Liver (tissue), 9 donors: ENCODE measurements around the gene STAP2. TPM values are rescaled to one million over a fixed set of nuclear protein-coding genes. Genes with fewer than 3 reads are reported as not detected.
"Not testable (repeated sequence)": the region's sequence is repeated elsewhere in the genome, so short reads cannot be mapped to it uniquely, and the experiment has no call there.

Experiments used
- DNase-seq: peaks from one replicate; pipeline ENCODE4 v3.0.0-alpha.2; 2017; ENCODE audit warnings: low spot score
- H3K27ac ChIP-seq, 2 donors: one replicate each; pipeline ENCODE4 v1.7.0; 2013; ENCODE audit warnings: inconsistent platforms in 2 of 2, low read length in 2 of 2, control low read depth in 1 of 2, low read depth in 1 of 2, mild to moderate bottlenecking in 1 of 2
- H3K27me3 ChIP-seq, 4 donors: one replicate each; pipeline versions ENCODE4 v1.6.1 to v1.7.0; 2013; ENCODE audit warnings: low read length in 3 of 4, inconsistent platforms in 1 of 4, mild to moderate bottlenecking in 1 of 4, moderate library complexity in 1 of 4; ENCODE audit not compliant: control insufficient read depth in 4 of 4, insufficient read depth in 4 of 4
- H3K36me3 ChIP-seq, 4 donors: one replicate each; pipeline versions ENCODE4 v1.6.1 to v1.7.0; 2013; ENCODE audit warnings: low read length in 3 of 4, mild to moderate bottlenecking in 3 of 4, low read depth in 1 of 4, moderate library complexity in 1 of 4; ENCODE audit not compliant: control insufficient read depth in 4 of 4, insufficient read depth in 3 of 4
- H3K4me1 ChIP-seq, 4 donors: one replicate each; pipeline versions ENCODE4 v1.6.1 to v1.7.0; 2013; ENCODE audit warnings: low read length in 3 of 4, mild to moderate bottlenecking in 3 of 4, moderate library complexity in 1 of 4; ENCODE audit not compliant: control insufficient read depth in 4 of 4, insufficient read depth in 4 of 4
- H3K4me3 ChIP-seq, 3 donors: one replicate each; pipeline versions ENCODE4 v1.6.1 to v1.7.0; 2013; ENCODE audit warnings: low read length in 3 of 3, control low read depth in 1 of 3, low read depth in 1 of 3, mild to moderate bottlenecking in 1 of 3
- H3K9ac ChIP-seq, 2 donors: one replicate each; pipeline ENCODE4 v1.7.0; 2013; ENCODE audit warnings: low read length in 2 of 2, mild to moderate bottlenecking in 2 of 2, moderate library complexity in 2 of 2, control low read depth in 1 of 2, low read depth in 1 of 2
- H3K9me3 ChIP-seq, 4 donors: one replicate each; pipeline versions ENCODE4 v1.6.1 to v1.7.0; 2013; ENCODE audit warnings: low read length in 3 of 4; ENCODE audit not compliant: control insufficient read depth in 4 of 4
- HNF4A ChIP-seq, 2 donors: conservative IDR thresholded peaks; 2 replicates each; pipeline ENCODE4 v1.6.1; 2016; ENCODE audit warnings: antibody characterized with exemption in 2 of 2, mild to moderate bottlenecking in 2 of 2
- HNF4G ChIP-seq: IDR thresholded peaks from 2 replicates; pipeline ENCODE4 v1.6.1; 2016; ENCODE audit warnings: antibody characterized with exemption
- RAD21 ChIP-seq, 2 donors: IDR thresholded peaks; 2 replicates each; pipeline ENCODE4 v1.6.1; 2016; ENCODE audit warnings: antibody characterized with exemption in 2 of 2, mild to moderate bottlenecking in 2 of 2
- RXRA ChIP-seq, 2 donors: IDR thresholded peaks; 2 replicates each; pipeline ENCODE4 v1.6.1; 2017 to 2018; ENCODE audit warnings: antibody characterized with exemption in 2 of 2, mild to moderate bottlenecking in 1 of 2
- WGBS: extraction: QIAGEN DNeasy Blood & Tissue Kit; methylation state at CpG from one replicate; pipeline ENCODE4 v1.1.7; 2013; 5-methylcytosine and 5-hydroxymethylcytosine counted together
- polyA plus RNA-seq, 2 donors: library from polyadenylated mRNA; stranded (reverse) in 1 of 2; unstranded in 1 of 2; fragments of 200-250 nt in 1 of 2; fragments of >200 nt in 1 of 2; fragmentation: Nextera tagmentation in 1 of 2; extraction: Ambion mirVana in 1 of 2; gene quantifications; one replicate each; pipeline versions ENCODE4 v1.2.1 to v1.2.3, GENCODE V29; 2013 to 2015
- total RNA-seq, 2 donors: library from RNA; depleted of rRNA; stranded (reverse); fragments of >200 nt; gene quantifications; one replicate each; pipeline ENCODE4 v1.2.3, GENCODE V29; 2014
- donor health status: healthy.
- donor health status: healthy.
- donor health status: healthy.
- donor health status: healthy.
- donor health status: healthy.

Gene STAP2
- total and polyA plus RNA-seq, 4 donors = 8.6 to 26.4 (median 24.0) TPM

- H3K36me3 ChIP-seq = no peaks in the 10 kb centered on the region
- no peak for TF ChIP-seq HNF4G
- H3K4me3 ChIP-seq = no peak overlapping the region
- no peaks in the 10 kb centered on the region for H3K27me3 ChIP-seq
- no peaks in the 10 kb centered on the region for H3K9me3 ChIP-seq
- H3K4me1 ChIP-seq = peaks cover 7 to 14% (median 9%) of the 10 kb centered on the region in 4 donors
- no peak overlapping the region for H3K27ac ChIP-seq
- 63% methylated on average over 16 of the region's 16 CpGs for WGBS
- H3K9ac ChIP-seq = no peak overlapping the region
- no peak for DNase-seq
Observed at GRCh38 chr19:4277191-4277696, 61.4 kb downstream of the STAP2 start.

GRCh38 chr19:4274321-4274686 is 64.3 kb downstream of the STAP2 start:
- not testable (repeated sequence) for H3K4me1 ChIP-seq, H3K27ac ChIP-seq, H3K9ac ChIP-seq, H3K4me3 ChIP-seq, H3K9me3 ChIP-seq, H3K27me3 ChIP-seq, H3K36me3 ChIP-seq, DNase-seq
- WGBS = 35% methylated on average over 6 of the region's 6 CpGs
- TF ChIP-seq RXRA (IDR thresholded peaks at IDR 0.05) = peak; percentile 28 to 37
- TF ChIP-seq HNF4A (conservative IDR thresholded peaks at IDR 0.05) = peak; percentile 27 to 41
- TF ChIP-seq RAD21 (IDR thresholded peaks at IDR 0.05) = peak in 1 of 2 donors; percentile 10

Other genes starting within 250 kb of the STAP2 start
- gene MAP2K2, start 214.7 kb downstream of the STAP2 start, total RNA-seq = 10 to 100 TPM; 43.8 to 64.4 TPM
- gene MAP2K2, start 214.7 kb downstream of the STAP2 start, polyA plus RNA-seq = 10 to 100 TPM; 40.3 to 72.7 TPM
- 100 to 1,000 TPM in 1 of 2 donors, 10 to 100 TPM in 1; 22.8 to 194 TPM for gene CREB3L3, start 185.2 kb downstream of the STAP2 start, total RNA-seq
- gene CREB3L3, start 185.2 kb downstream of the STAP2 start, polyA plus RNA-seq = 100 to 1,000 TPM in 1 of 2 donors, 10 to 100 TPM in 1; 94.9 to 331 TPM
- gene SIRT6, start 156.3 kb downstream of the STAP2 start, total RNA-seq = 10 to 100 TPM in 1 of 2 donors, 1 to 10 TPM in 1; 7.7 to 12.7 TPM
- gene SIRT6, start 156.3 kb downstream of the STAP2 start, polyA plus RNA-seq = 10 to 100 TPM in 1 of 2 donors, 1 to 10 TPM in 1; 8.4 to 11.3 TPM
- gene ANKRD24, start 156.1 kb downstream of the STAP2 start, total RNA-seq = 1 to 10 TPM in 1 of 2 donors, under 1 TPM in 1; 0.28 to 2.5 TPM
- 1 to 10 TPM in 1 of 2 donors, under 1 TPM in 1; 0.31 to 2.5 TPM for gene ANKRD24, start 156.1 kb downstream of the STAP2 start, polyA plus RNA-seq
- 1 to 10 TPM; 1.8 to 2.5 TPM for gene EBI3, start 109.3 kb downstream of the STAP2 start, total RNA-seq
- 1 to 10 TPM; 2.5 to 7.8 TPM for gene EBI3, start 109.3 kb downstream of the STAP2 start, polyA plus RNA-seq
- 10 to 100 TPM in 1 of 2 donors, 1 to 10 TPM in 1; 9.2 to 12.7 TPM for gene YJU2, start 91.7 kb downstream of the STAP2 start, total RNA-seq
- gene YJU2, start 91.7 kb downstream of the STAP2 start, polyA plus RNA-seq = 10 to 100 TPM in 1 of 2 donors, 1 to 10 TPM in 1; 6.5 to 11.4 TPM
- 1 to 10 TPM in 1 of 2 donors, under 1 TPM in 1; 0.09 to 2.3 TPM for gene SHD, start 59.6 kb downstream of the STAP2 start, total RNA-seq
- 10 to 100 TPM in 1 of 2 donors, 1 to 10 TPM in 1; 6.8 to 15.7 TPM for gene SHD, start 59.6 kb downstream of the STAP2 start, polyA plus RNA-seq
- gene TMIGD2, start 36.4 kb downstream of the STAP2 start, total RNA-seq = under 1 TPM; 0.47 to 0.50 TPM
- gene TMIGD2, start 36.4 kb downstream of the STAP2 start, polyA plus RNA-seq = under 1 TPM; 0.16 to 0.94 TPM
- gene FSD1, start 34.2 kb downstream of the STAP2 start, total RNA-seq = under 1 TPM in 1 of 2 donors, not detected in 1; 0.92 TPM
- under 1 TPM; 0.05 to 0.19 TPM for gene FSD1, start 34.2 kb downstream of the STAP2 start, polyA plus RNA-seq
- gene MPND, start 4.7 kb upstream of the STAP2 start, total RNA-seq = 1 to 10 TPM; 4.7 to 9.9 TPM
- gene MPND, start 4.7 kb upstream of the STAP2 start, polyA plus RNA-seq = 1 to 10 TPM; 9.0 to 9.4 TPM
- gene SH3GL1, start 61.7 kb upstream of the STAP2 start, total RNA-seq = 10 to 100 TPM; 16.7 to 19.7 TPM
- gene SH3GL1, start 61.7 kb upstream of the STAP2 start, polyA plus RNA-seq = 10 to 100 TPM; 16.5 to 27.8 TPM
- 10 to 100 TPM in 1 of 2 donors, 1 to 10 TPM in 1; 2.9 to 20.8 TPM for gene CHAF1A, start 63.8 kb upstream of the STAP2 start, total RNA-seq
- gene CHAF1A, start 63.8 kb upstream of the STAP2 start, polyA plus RNA-seq = 1 to 10 TPM; 1.0 to 2.1 TPM
- gene UBXN6, start 119.0 kb upstream of the STAP2 start, total RNA-seq = 10 to 100 TPM; 33.0 to 92.3 TPM
- 10 to 100 TPM; 39.5 to 68.6 TPM for gene UBXN6, start 119.0 kb upstream of the STAP2 start, polyA plus RNA-seq
- gene HDGFL2, start 133.5 kb upstream of the STAP2 start, total RNA-seq = 10 to 100 TPM; 14.9 to 15.7 TPM
- 10 to 100 TPM in 1 of 2 donors, 1 to 10 TPM in 1; 3.4 to 13.2 TPM for gene HDGFL2, start 133.5 kb upstream of the STAP2 start, polyA plus RNA-seq
- 10 to 100 TPM in 1 of 2 donors, 1 to 10 TPM in 1; 3.1 to 49.1 TPM for gene PLIN4, start 179.7 kb upstream of the STAP2 start, total RNA-seq
- 10 to 100 TPM in 1 of 2 donors, 1 to 10 TPM in 1; 5.0 to 14.1 TPM for gene PLIN4, start 179.7 kb upstream of the STAP2 start, polyA plus RNA-seq
- 10 to 100 TPM; 13.3 to 83.8 TPM for gene PLIN5, start 196.4 kb upstream of the STAP2 start, total RNA-seq
- gene PLIN5, start 196.4 kb upstream of the STAP2 start, polyA plus RNA-seq = 10 to 100 TPM; 51.8 to 61.5 TPM
- 100 to 1,000 TPM in 1 of 2 donors, 10 to 100 TPM in 1; 57.8 to 581 TPM for gene LRG1, start 201.2 kb upstream of the STAP2 start, total RNA-seq
- gene LRG1, start 201.2 kb upstream of the STAP2 start, polyA plus RNA-seq = 1,000 to 10,000 TPM in 1 of 2 donors, 100 to 1,000 TPM in 1; 741 to 1,122 TPM
- gene SEMA6B, start 220.9 kb upstream of the STAP2 start, total RNA-seq = 1 to 10 TPM; 2.8 to 3.1 TPM
- gene SEMA6B, start 220.9 kb upstream of the STAP2 start, polyA plus RNA-seq = 1 to 10 TPM in 1 of 2 donors, under 1 TPM in 1; 0.58 to 3.2 TPM